Rectal smooth muscle tissue (tissue), 1 donor: ENCODE data around the gene FAM53B.

Experiments used
- H3K27ac ChIP-seq: one replicate; pipeline ENCODE4 v1.7.0; 2013; ENCODE audit warnings: low read depth, low read length, inconsistent platforms
- H3K27me3 ChIP-seq: one replicate; pipeline ENCODE4 v1.7.0; 2013; ENCODE audit warnings: low read length; ENCODE audit not compliant: control insufficient read depth, insufficient read depth
- H3K36me3 ChIP-seq: one replicate; pipeline ENCODE4 v1.7.0; 2013; ENCODE audit warnings: low read length; ENCODE audit not compliant: control insufficient read depth, insufficient read depth
- H3K4me1 ChIP-seq: one replicate; pipeline ENCODE4 v1.7.0; 2013; ENCODE audit warnings: low read length; ENCODE audit not compliant: control insufficient read depth, insufficient read depth
- H3K4me3 ChIP-seq: one replicate; pipeline ENCODE4 v1.7.0; 2013; ENCODE audit warnings: low read length
- H3K9ac ChIP-seq: one replicate; pipeline ENCODE4 v1.7.0; 2013; ENCODE audit warnings: low read length

The FAM53B gene

GRCh38 chr10:124701435-124701834 is 42.7 kb downstream of the FAM53B start:
- no peaks in the 10 kb centered on the region for H3K27me3 ChIP-seq
- peak overlapping the region; percentile 52 for H3K27ac ChIP-seq
- no peak overlapping the region for H3K9ac ChIP-seq
- H3K4me1 ChIP-seq: peaks cover 43% of the 10 kb centered on the region
- H3K4me3 ChIP-seq: no peak overlapping the region
- peaks cover 6% of the 10 kb centered on the region for H3K36me3 ChIP-seq

GRCh38 chr10:124701038-124701365 is 43.2 kb downstream of the FAM53B start:
- Histone ChIP-seq H3K27ac (no peak overlapping the region), H3K27me3 (no peaks in the 10 kb centered on the region), H3K9ac (no peak overlapping the region), H3K4me1 (peaks cover 39% of the 10 kb centered on the region), H3K36me3 (peaks cover 3% of the 10 kb centered on the region), H3K4me3 (no peak overlapping the region)

- H3K9ac ChIP-seq: no peak overlapping the region
- no peak overlapping the region for H3K27ac ChIP-seq
- H3K4me3 ChIP-seq: no peak overlapping the region
- H3K27me3 ChIP-seq: no peaks in the 10 kb centered on the region
- H3K36me3 ChIP-seq: no peaks in the 10 kb centered on the region
- H3K4me1 ChIP-seq: peaks cover 37% of the 10 kb centered on the region
Measured at GRCh38 chr10:124700293-124701037, 43.7 kb downstream of the FAM53B start.

- Histone ChIP-seq H3K27me3 (no peaks in the 10 kb centered on the region), H3K9ac (no peak overlapping the region), H3K27ac (no peak overlapping the region), H3K36me3 (no peaks in the 10 kb centered on the region), H3K4me3 (no peak overlapping the region), H3K4me1 (peaks cover 39% of the 10 kb centered on the region)
Measured at GRCh38 chr10:124699471-124700292, 44.5 kb downstream of the FAM53B start.

- no peak overlapping the region for H3K27ac ChIP-seq
Measured at GRCh38 chr10:124698545-124699469, 45.4 kb downstream of the FAM53B start.

GRCh38 chr10:124697837-124698544 is 46.2 kb downstream of the FAM53B start:
- Histone ChIP-seq H3K27ac (no peak overlapping the region), H3K9ac (no peak overlapping the region), H3K27me3 (no peaks in the 10 kb centered on the region), H3K4me1 (peaks cover 29% of the 10 kb centered on the region), H3K4me3 (no peak overlapping the region), H3K36me3 (no peaks in the 10 kb centered on the region)

More at GRCh38 chr10:124698545-124699469, 45.4 kb downstream of the FAM53B start:
- H3K4me1 ChIP-seq: peaks cover 36% of the 10 kb centered on the region
- H3K9ac ChIP-seq: no peak overlapping the region
- no peaks in the 10 kb centered on the region for H3K27me3 ChIP-seq
- no peak overlapping the region for H3K4me3 ChIP-seq
- no peaks in the 10 kb centered on the region for H3K36me3 ChIP-seq

GRCh38 chr10:124697443-124697836 is 46.7 kb downstream of the FAM53B start:
- no peaks in the 10 kb centered on the region for H3K36me3 ChIP-seq
- H3K27ac ChIP-seq: no peak overlapping the region
- H3K9ac ChIP-seq: no peak overlapping the region
- H3K4me3 ChIP-seq: no peak overlapping the region
- H3K27me3 ChIP-seq: no peaks in the 10 kb centered on the region
- peaks cover 26% of the 10 kb centered on the region for H3K4me1 ChIP-seq

GRCh38 chr10:124696446-124697392 is 47.5 kb downstream of the FAM53B start:
- Histone ChIP-seq H3K27ac (no peak overlapping the region), H3K36me3 (no peaks in the 10 kb centered on the region), H3K4me1 (peaks cover 18% of the 10 kb centered on the region), H3K4me3 (no peak overlapping the region), H3K9ac (no peak overlapping the region), H3K27me3 (no peaks in the 10 kb centered on the region)

GRCh38 chr10:124695259-124695658 is 48.9 kb downstream of the FAM53B start:
- Histone ChIP-seq H3K27ac (no peak overlapping the region), H3K4me3 (no peak overlapping the region), H3K36me3 (peaks cover 2% of the 10 kb centered on the region), H3K4me1 (peaks cover 4% of the 10 kb centered on the region), H3K27me3 (no peaks in the 10 kb centered on the region), H3K9ac (no peak overlapping the region)

- H3K27ac ChIP-seq: peak overlapping the region; percentile 38
- H3K4me1 ChIP-seq: peaks cover 4% of the 10 kb centered on the region
- H3K9ac ChIP-seq: no peak overlapping the region
Measured at GRCh38 chr10:124694481-124695220, 49.5 kb downstream of the FAM53B start.

More at GRCh38 chr10:124694481-124695220, 49.5 kb downstream of the FAM53B start:
- Histone ChIP-seq H3K27me3 (no peaks in the 10 kb centered on the region), H3K4me3 (no peak overlapping the region), H3K36me3 (peaks cover 8% of the 10 kb centered on the region)
